Left ventricle myocardium superior (tissue), 1 donor: Measurements from ENCODE around the gene PANK4. TPM values are rescaled to one million over a fixed set of nuclear protein-coding genes. Genes with fewer than 3 reads are reported as not detected.

Experiments used
- ATAC-seq: fragments of 200-7000 bp; cut with Tn5 transposase; one replicate; pipeline ENCODE4 v1.9.1; 2020; ENCODE audit warnings: mild to moderate bottlenecking, moderate library complexity
- DNase-seq: peaks from one replicate; pipeline ENCODE4 v3.0.0-alpha.2; 2020
- intact Hi-C: fragments of 100-400 bp; cut with micrococcal nuclease; formaldehyde crosslinking; loops from one replicate; pipeline ENCODE4 v1.11.0; 2022
- total RNA-seq: library from RNA; stranded (reverse); fragmentation: NEBNext Ultra II Directional; extraction: Animal tissue kit (Norgen Biotek cat#: 25700); gene quantifications from one replicate; pipeline ENCODE4 v1.2.1, GENCODE V29; 2021
- donor health status: DM: no; HTN: yes; CAD: no; lungs with severe emphysema.

Gene PANK4
- total RNA-seq, 1 donor from 2014 or later = 50.2 TPM

- DNase-seq = no peak
- intact Hi-C loops = no loop called here
- no peak for ATAC-seq
Measured at GRCh38 chr1:2519029-2519685, 7.2 kb downstream of the PANK4 start.

- DNase-seq = no peak
- intact Hi-C loops = no loop called here
- no peak for ATAC-seq
Measured at GRCh38 chr1:2518528-2518927, 7.9 kb downstream of the PANK4 start.

- intact Hi-C loops = no loop called here
- no peak for ATAC-seq
- DNase-seq = no peak
Measured at GRCh38 chr1:2517966-2518365, 8.4 kb downstream of the PANK4 start.

DNA sequence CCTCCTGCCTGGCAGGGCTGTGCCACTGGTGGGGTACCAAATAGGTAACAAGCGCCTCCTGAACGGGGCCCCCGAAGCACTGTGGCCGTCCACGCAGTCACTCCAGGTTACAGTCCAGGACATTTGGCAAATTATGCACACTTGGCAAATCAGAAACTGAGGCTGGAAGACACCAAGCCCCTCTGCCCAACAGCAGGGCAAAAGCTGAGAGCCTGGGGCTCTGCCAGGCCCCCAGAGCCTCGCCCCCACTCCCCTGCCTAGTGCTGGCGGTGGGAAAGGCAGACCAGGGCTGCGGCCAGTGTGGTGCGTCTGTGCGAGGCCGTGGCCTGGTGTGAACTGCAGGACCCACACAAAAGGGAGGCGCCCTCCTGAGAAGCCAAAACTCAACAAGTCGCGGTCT lies 9.4 kb downstream of the PANK4 start:
- DNase-seq (no peak), ATAC-seq (no peak)
- intact Hi-C loops = no loop called here

DNA sequence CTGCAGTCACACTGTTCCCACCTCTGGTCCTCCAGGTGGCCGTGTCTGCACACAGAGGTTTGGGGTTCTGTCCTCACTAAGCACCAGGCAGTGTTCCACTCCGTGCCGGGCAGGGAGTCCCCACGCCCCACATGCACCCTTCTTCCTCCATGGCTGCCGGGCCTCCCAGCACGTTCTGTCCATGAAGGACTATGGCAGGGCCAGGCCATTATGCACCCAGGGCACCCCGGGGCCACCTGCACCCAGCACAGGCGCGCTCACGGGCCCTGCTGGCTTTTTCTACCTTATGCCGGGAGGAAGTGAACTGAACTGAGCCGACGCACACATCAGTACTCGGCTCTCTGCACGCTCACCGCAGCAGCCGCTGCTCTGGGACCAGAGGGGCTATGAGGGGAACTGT lies 10.3 kb downstream of the PANK4 start:
- no peak for ATAC-seq
- DNase-seq = no peak
- intact Hi-C loops = no loop called here

DNA sequence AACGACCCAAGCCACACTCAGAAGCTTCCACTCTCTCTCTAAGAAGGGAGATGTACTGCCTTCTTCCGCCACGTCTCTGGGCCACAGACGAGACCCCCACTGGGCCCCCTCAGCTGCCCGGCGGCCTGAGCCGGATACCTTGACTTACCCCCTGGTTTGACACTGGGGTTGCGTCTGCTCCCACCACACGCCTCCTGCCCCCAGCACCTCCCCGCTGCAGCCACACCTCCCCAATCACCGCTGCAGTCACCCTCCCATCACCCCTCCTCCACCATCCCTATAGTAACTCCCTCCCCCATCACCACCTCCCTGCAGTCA lies 10.7 kb downstream of the PANK4 start:
- intact Hi-C loops = no loop called here
- ATAC-seq (no peak), DNase-seq (no peak)

GRCh38 chr1:2514863-2515762 lies 11.3 kb downstream of the PANK4 start:
- DNase-seq (no peak), ATAC-seq (no peak)
- intact Hi-C loops = no loop called here

DNA sequence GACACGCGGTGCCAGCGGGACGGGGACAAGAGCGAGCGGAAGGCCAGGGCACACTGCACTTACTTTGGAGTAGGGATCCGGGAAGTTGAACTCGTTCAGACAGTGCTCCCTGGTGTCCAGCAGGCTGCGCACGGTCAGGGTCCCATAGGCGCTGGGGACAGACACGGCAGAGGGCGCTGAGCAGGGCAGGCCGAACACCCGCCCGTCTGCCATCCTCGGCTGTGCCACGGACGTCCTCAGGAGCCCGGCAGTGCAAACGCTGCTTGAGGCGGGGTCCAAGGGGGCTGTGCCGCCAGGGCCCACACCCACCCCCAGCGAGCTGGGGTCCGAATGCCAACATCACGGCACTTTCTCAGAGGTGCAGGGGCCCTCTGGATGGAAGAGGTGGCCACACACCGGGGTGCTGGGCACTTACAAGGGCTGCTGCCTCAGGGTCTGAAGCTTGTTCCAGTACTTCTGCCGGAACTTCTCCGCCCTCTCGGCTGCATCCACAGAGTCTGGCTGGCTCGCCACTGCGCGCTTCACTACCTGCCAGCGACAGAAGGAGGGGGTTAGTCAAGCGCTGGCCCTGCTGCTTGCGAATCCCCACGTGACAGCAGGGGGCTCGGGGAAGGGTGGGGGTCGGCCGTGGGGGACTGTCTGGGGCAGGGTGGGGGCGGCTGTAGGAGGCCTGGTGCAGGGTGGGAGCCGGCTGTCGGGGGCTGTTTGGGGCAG lies 12.3 kb downstream of the PANK4 start:
- intact Hi-C loops = no loop called here
- DNase-seq (no peak), ATAC-seq (no peak)

GRCh38 chr1:2512862-2513421 lies 13.5 kb downstream of the PANK4 start:
- intact Hi-C loops = no loop called here

GRCh38 chr1:2510366-2511155 lies 15.8 kb downstream of the PANK4 start:
- DNase-seq (no peak), ATAC-seq (no peak)
- intact Hi-C loops = no loop called here

More at GRCh38 chr1:2512862-2513421, 13.5 kb downstream of the PANK4 start:
- DNase-seq (no peak), ATAC-seq (no peak)

DNA sequence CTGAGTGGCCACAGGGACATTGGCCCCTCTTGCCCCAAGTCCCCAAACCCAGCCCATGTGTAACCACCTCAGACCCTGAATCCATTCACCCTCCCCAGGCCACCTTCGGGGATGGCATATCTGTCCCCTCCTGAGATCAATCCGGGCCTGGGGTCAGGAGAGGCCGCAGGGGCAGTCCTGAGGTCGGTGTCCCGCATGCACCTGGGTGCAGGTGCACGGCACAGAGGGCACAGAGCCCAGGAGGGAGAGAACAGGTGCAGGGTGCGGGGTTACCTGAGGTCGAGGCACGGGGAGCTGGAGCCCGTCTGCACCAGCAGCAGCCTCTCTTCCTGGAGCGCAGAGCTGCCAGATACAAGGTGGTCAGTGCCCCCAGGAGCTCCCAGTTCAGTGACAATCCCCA lies 16.8 kb downstream of the PANK4 start:
- intact Hi-C loops = no loop called here
- ATAC-seq (no peak), DNase-seq (no peak)

GRCh38 chr1:2508751-2509150 lies 17.6 kb downstream of the PANK4 start:
- ATAC-seq = no peak
- DNase-seq = no peak
- intact Hi-C loops = no loop called here

GRCh38 chr1:2508180-2508579 lies 18.2 kb downstream of the PANK4 start:
- ATAC-seq (no peak), DNase-seq (no peak)
- intact Hi-C loops = no loop called here

GRCh38 chr1:2507744-2508155 lies 18.6 kb downstream of the PANK4 start:
- DNase-seq (no peak), ATAC-seq (peak; percentile 1)
- intact Hi-C loops = no loop called here

DNA sequence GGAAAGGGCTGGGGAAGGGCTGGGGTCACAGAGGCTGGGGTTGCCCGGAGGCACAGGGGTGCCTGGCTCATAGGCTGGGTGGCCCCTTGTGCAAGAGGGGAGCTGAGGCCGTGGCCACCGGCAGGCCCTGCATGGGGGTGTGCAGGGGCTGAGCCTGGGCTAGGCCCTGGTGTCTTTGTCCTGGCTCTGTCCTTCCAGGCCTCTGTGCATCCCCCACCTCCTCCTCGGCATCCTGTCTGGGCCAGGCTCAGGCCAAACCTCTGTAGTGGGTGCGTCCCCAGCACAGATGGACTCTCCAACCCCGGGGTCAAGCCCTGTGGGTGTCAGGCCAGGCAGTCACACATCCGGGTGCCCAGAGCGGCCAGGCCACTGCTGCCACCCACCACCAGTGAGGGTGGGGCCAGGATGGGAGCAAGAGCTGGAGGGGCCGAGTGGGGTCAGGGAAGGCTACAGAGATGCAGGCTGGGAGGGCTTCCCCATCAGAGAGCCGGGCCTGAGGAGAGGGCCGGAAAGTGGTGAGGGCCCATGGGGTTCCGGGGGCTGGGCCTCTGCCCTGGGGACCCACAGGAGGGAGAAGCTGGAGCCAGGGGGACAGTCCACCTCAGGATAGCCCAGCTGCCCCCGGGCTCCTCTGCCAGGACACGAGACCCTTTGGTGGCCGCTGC lies 19.4 kb downstream of the PANK4 start:
- peak; percentile 18 for ATAC-seq
- DNase-seq = no peak
- intact Hi-C loops = no loop called here

GRCh38 chr1:2506007-2506860 lies 20.2 kb downstream of the PANK4 start:
- intact Hi-C loops = no loop called here
- ATAC-seq (peak; percentile 3), DNase-seq (no peak)

DNA sequence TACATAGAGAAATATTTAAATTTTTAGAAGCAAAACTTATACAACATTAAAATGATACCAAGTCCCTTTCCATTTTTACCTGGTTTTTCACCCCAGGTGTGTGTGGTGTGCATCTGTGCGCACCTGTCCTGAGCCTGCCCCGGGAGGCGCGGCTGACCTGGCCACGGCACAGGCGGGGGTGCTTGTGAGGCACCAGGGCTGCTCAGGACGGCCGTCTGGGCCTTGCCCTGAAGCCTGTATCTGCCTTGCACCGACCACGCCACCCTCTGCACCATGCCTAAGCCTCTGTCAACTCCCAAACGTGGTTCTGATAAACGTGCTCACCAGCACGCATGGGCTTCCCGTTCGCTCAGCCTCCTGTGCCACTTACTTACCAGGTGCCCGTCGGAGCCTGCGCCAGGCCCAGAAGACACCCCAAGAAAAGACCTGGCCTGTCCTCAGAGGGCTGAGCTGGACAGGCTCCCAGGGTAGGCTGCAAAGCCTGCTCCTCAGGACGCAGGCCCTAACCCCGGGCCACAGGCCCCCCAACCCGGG lies 20.9 kb downstream of the PANK4 start:
- DNase-seq (no peak), ATAC-seq (no peak)
- intact Hi-C loops = no loop called here

GRCh38 chr1:2504949-2505272 lies 21.5 kb downstream of the PANK4 start:
- no peak for DNase-seq
- intact Hi-C loops = no loop called here
- ATAC-seq = no peak
